GM19468 (cell line): ENCODE data around the gene PIGBOS1.
"Not testable (repeated sequence)": the region's sequence is repeated elsewhere in the genome, so short reads cannot be mapped to it uniquely, and the experiment has no call there.

Experiments used
- ATAC-seq: cut with Tn5 transposase; IDR thresholded peaks from one replicate; pipeline ENCODE4 v1.9.1; 2021; ENCODE audit warnings: mild to moderate bottlenecking, moderate library complexity, moderate number of reproducible peaks; ENCODE audit not compliant: unreplicated experiment; ENCODE audit errors: extremely low read depth

The PIGBOS1 gene

GRCh38 chr15:55302801-55303200 lies 16.1 kb downstream of the PIGBOS1 start:
- ATAC-seq, result not testable (repeated sequence)

- ATAC-seq, result no peak
These were observed 21.6 kb downstream of the PIGBOS1 start for GRCh38 chr15:55297315-55297714.

- peak; percentile 74 for ATAC-seq
These were observed 28.3 kb downstream of the PIGBOS1 start for GRCh38 chr15:55290528-55291057.

GRCh38 chr15:55289746-55290527 lies 29.0 kb downstream of the PIGBOS1 start, which contains the start of gene RAB27A:
Gene RAB27A, minus strand, starts transcription at chr15:55289813. Its CDS starts 54,879 bp downstream, at chr15:55234934.
- no peak for ATAC-seq

- no peak for ATAC-seq
These were observed 29.7 kb downstream of the PIGBOS1 start for GRCh38 chr15:55289011-55289745.

- no peak for ATAC-seq
These were observed 30.8 kb downstream of the PIGBOS1 start for GRCh38 chr15:55288006-55288717.

GRCh38 chr15:55286442-55287189 lies 32.3 kb downstream of the PIGBOS1 start:
- not testable (repeated sequence) for ATAC-seq

- ATAC-seq, result no peak
These were observed 34.5 kb downstream of the PIGBOS1 start for GRCh38 chr15:55284426-55284825.

GRCh38 chr15:55283379-55284147 lies 35.4 kb downstream of the PIGBOS1 start:
- ATAC-seq, result no peak

GRCh38 chr15:55282284-55282833 lies 36.6 kb downstream of the PIGBOS1 start:
- no peak for ATAC-seq

GRCh38 chr15:55281517-55282228 lies 37.2 kb downstream of the PIGBOS1 start:
- no peak for ATAC-seq

- not testable (repeated sequence) for ATAC-seq
These were observed 38.3 kb downstream of the PIGBOS1 start for GRCh38 chr15:55280589-55280988.

GRCh38 chr15:55279746-55280351 lies 39.1 kb downstream of the PIGBOS1 start:
- peak; percentile 73 for ATAC-seq

- ATAC-seq, result no peak
These were observed 39.7 kb downstream of the PIGBOS1 start for GRCh38 chr15:55279100-55279745.

- no peak for ATAC-seq
These were observed 41.2 kb downstream of the PIGBOS1 start for GRCh38 chr15:55277715-55278114.

GRCh38 chr15:55277116-55277564 lies 41.8 kb downstream of the PIGBOS1 start:
- ATAC-seq, result peak; percentile 34

- no peak for ATAC-seq
These were observed 42.6 kb downstream of the PIGBOS1 start for GRCh38 chr15:55276324-55276723.
